ENCODE results near the gene NSG1.

The NSG1 gene

DNA sequence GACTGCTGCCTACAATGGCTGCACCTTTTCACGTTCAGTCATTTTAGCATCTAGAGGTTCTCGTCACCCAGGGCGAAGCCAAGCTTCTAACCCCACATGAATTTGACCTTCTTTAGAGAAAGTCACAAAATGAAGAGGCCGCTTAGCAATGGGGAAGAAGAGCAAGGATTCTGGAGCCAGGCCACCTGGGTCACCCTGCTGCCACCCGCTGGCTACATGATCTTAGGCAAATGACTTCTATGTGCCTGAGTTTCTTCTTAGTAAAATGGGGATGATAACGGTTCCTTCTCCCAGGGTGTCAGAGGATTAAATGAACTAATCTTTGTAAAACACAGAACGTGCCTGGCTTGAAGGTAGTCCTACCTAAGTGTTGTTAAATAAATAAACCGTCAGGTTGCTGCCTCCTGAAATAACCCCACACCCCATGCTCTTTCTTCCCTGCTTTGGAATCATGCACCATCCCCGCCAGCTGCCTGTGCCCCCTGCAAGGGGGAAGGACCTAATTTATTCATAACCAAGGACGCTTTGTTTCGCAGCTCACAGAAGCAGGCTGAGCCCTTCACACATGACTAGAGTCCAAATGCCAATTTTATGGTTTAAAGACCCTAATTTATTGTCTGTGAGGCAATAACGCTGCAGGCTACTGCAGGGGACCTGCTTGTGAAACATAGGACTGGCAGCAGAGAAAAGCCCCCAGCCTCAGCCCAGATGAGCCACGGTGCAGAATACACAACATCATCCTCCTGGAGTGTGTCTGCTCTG lies 28.6 kb upstream of the NSG1 start:
- in situ Hi-C loops (cut with MboI; ENCODE audit: low sequenced_read_pairs, unreplicated experiment): no loop called here
- TF ChIP-seq, protein P1, sequence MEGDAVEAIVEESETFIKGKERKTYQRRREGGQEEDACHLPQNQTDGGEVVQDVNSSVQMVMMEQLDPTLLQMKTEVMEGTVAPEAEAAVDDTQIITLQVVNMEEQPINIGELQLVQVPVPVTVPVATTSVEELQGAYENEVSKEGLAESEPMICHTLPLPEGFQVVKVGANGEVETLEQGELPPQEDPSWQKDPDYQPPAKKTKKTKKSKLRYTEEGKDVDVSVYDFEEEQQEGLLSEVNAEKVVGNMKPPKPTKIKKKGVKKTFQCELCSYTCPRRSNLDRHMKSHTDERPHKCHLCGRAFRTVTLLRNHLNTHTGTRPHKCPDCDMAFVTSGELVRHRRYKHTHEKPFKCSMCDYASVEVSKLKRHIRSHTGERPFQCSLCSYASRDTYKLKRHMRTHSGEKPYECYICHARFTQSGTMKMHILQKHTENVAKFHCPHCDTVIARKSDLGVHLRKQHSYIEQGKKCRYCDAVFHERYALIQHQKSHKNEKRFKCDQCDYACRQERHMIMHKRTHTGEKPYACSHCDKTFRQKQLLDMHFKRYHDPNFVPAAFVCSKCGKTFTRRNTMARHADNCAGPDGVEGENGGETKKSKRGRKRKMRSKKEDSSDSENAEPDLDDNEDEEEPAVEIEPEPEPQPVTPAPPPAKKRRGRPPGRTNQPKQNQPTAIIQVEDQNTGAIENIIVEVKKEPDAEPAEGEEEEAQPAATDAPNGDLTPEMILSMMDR (IDR thresholded peaks at IDR 0.05; ENCODE audit: borderline replicate concordance, control extremely low read depth, extremely low read depth, insufficient read depth, missing control alignments): no peak
- no peak for DNase-seq (ENCODE audit: low spot score)

DNA sequence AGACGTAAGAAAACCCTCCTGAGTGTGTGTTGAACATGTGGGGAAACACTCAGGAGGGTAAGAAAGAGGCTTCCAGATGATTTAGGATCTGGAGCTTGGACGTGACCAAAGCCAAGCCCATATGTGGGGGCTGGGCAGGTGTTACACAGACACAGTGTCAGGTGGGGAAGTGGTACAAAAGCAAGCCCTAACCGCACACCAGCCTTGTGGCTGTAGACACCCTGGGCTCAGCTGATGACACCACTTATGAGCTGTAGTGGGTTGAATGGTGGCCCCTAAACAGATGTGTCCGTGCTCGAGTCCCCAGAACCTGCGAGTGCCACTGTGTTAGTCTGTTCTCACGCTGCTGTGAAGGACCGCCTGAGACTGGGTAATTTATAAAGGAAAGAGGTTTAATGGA lies 25.0 kb upstream of the NSG1 start:
- in situ Hi-C loops (cut with MboI; ENCODE audit: low sequenced_read_pairs, unreplicated experiment): no loop called here
- TF ChIP-seq, protein P1 (IDR thresholded peaks at IDR 0.05; ENCODE audit: borderline replicate concordance, control extremely low read depth, extremely low read depth, insufficient read depth, missing control alignments): no peak
- no peak for DNase-seq (ENCODE audit: low spot score)

DNA sequence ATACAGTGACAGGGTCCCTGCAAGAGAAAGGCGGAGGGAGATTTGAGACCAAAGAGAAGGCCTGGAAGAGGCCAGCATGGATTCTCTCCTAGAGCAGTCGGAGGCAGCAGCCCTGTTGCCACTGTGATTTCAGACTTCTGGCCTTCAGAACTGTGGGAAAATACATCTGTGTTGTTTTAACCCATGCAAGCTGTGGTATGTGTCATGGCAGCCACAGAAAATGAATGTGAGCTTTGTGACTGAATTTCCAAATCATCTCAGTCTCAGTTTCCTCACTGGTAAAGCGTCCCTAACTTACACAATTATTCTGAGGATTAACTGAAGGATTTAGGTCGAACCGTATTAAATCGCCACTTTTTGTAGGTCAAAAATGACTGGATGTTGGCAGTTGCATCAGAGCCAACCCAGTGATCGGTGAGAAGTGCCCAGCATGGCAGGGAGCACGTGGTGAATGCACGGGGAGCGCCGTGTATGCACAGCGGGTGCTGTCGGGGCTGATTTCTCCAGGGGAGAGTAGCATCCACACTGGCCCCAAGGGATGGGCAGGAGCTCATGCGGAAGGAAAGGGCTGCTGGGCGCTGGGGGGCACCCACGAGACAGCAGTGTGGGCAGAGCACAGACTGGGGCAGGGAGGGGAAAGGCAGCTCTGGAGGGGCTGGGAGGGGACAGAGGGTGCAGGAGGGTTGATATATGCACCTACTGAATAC lies 23.8 kb upstream of the NSG1 start:
- in situ Hi-C loops (cut with MboI; ENCODE audit: low sequenced_read_pairs, unreplicated experiment): no loop called here
- TF ChIP-seq, protein P1 (IDR thresholded peaks at IDR 0.05; ENCODE audit: borderline replicate concordance, control extremely low read depth, extremely low read depth, insufficient read depth, missing control alignments): no peak

DNA sequence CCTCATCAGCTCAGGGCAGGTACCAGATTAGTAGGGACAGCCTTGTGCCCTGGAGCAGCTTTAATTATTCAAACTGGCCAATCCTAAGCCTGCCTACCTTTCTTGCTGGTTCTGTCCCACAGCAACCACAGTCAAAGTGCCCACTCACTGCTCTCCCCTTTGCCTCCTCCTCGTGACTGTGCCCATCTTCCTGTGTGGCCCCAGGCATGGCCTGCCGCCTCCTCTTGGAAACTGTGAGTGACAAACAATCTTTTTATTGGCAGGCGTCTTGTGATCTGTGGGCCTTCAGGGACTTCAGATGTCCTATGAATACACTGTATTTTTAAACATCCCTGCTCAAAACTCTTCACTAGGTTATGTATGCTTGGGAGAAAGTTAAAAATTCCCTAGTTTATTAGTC lies 22.8 kb upstream of the NSG1 start:
- DNase-seq (ENCODE audit: low spot score): no peak
- TF ChIP-seq, protein P1 (IDR thresholded peaks at IDR 0.05; ENCODE audit: borderline replicate concordance, control extremely low read depth, extremely low read depth, insufficient read depth, missing control alignments): no peak
- in situ Hi-C loops (cut with MboI; ENCODE audit: low sequenced_read_pairs, unreplicated experiment): no loop called here

More for the DNA sequence above, 23.8 kb upstream of the NSG1 start:
- DNase-seq (ENCODE audit: low spot score): no peak

DNA sequence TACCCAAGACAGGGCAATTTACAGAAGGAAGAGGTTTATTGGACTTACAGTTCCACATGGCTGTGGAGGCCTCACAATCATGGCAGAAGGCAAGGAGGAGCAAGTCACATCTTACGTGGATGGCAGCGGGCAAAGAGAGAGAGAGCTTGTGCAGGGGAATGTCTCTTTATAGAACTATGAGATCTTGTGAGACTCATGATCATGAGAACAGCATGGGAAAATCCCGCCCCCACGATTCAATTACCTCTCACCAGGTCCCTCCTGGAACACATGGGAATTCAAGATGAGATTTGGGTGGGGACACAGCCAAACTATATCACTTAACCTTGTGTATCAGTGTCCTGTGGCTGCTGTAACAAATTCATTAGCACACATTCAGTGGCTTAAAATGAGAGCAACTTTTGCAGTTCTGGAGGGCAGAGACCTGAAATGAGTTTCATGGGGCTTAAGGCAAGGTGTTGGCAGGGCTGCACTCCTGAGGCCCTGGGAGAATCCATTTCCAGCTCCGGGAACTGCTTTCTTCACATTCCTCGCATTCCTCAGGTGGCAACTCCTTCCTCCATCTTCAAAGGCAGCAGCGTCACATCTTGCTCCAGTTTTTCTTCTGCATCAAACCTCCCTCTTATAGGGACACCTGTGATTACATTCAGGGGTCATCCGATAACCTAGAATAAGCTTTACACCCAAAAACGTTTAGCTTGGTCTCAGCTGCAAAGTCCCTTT lies 22.3 kb upstream of the NSG1 start:
- TF ChIP-seq, protein P1 (IDR thresholded peaks at IDR 0.05; ENCODE audit: borderline replicate concordance, control extremely low read depth, extremely low read depth, insufficient read depth, missing control alignments): no peak
- DNase-seq (ENCODE audit: low spot score): no peak
- in situ Hi-C loops (cut with MboI; ENCODE audit: low sequenced_read_pairs, unreplicated experiment): no loop called here

DNA sequence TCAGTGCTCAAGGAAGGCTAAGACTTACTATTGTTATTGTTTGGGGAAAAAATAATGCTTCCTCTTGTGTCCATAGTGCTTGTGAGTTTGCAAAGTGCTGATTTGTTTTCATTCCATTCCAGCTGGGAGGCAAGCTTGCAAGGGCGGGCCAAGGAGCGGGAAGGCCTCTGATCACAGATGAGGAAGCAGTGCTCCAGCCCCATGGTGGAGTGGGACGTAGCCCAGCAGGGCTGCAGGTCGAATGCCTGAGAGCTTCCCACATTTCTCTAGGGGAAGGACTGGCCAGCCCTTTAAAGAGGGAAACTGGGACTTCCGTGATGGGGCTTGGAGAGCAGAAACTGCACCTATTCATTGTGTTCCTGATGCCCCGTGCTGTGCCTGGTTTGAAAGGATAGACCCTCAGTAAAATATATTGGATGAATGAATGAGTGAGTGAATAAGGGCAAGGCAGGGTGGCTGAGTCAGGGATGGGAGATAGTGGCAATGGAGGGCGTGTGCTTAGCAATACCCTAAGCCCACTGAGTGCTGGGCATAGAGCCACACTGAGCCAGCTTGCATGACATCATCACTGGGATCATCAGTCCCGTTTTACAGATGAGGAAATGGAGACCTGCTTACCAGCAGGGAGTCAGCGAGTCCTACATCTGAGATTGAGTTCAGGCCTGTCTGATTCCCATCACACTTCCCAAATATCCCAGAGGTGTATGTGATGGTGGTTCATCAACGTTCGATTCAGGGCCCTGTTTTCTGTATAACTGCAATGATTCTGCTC lies 17.9 kb upstream of the NSG1 start:
- in situ Hi-C loops (cut with MboI; ENCODE audit: low sequenced_read_pairs, unreplicated experiment): no loop called here

More for the DNA sequence above, 17.9 kb upstream of the NSG1 start:
- TF ChIP-seq, protein P1 (IDR thresholded peaks at IDR 0.05; ENCODE audit: borderline replicate concordance, control extremely low read depth, extremely low read depth, insufficient read depth, missing control alignments): no peak
- DNase-seq (ENCODE audit: low spot score): no peak
